Measurements from ENCODE around the gene RPL36A.

- TF ChIP-seq CTCF (IDR thresholded peaks at IDR 0.05) (no peak), POLR2AphosphoS5 (IDR thresholded peaks at IDR 0.05) (no peak), POLR2A (IDR thresholded peaks at IDR 0.05) (no peak), EP300 (IDR thresholded peaks at IDR 0.05) (no peak)
These were observed 16.4 kb downstream of the RPL36A start for GRCh38 chrX:101407167-101407747.

Data from upper lobe of left lung (tissue), 4 donors.